SU-DHL-6 (cell line): Measurements from ENCODE around the gene ATP8A2.

ENCODE experiments used
- CTCF ChIP-seq: fragments of 200-600 bp; sonication (generic); IDR thresholded peaks from one replicate; pipeline ENCODE4 v1.5.1; 2017; ENCODE audit warnings: antibody characterized with exemption, mild to moderate bottlenecking, low read length, moderate library complexity; ENCODE audit not compliant: insufficient read depth, poor library complexity, severe bottlenecking
- EZH2phosphoT487 ChIP-seq: fragments of 200-600 bp; sonication (generic), shearing (Covaris generic); conservative IDR thresholded peaks from 2 replicates; pipeline ENCODE4 v1.6.1; 2018; ENCODE audit warnings: mild to moderate bottlenecking, antibody characterized with exemption, low read length, moderate library complexity, mixed read lengths

GRCh38 chr13:25840261-25840660, 468.5 kb downstream of the ATP8A2 start:
- TF ChIP-seq EZH2phosphoT487 = no peak
- TF ChIP-seq CTCF = no peak
